SK-N-SH treated with all-trans-retinoic acid at 6 μM for 48 hours (cell line): ENCODE results near the gene STK11.

ENCODE experiments used
- ATAC-seq: fragments of 200-7000 bp; cut with Tn5 transposase; 3 replicates; pipeline ENCODE4 v1.9.1; 2020; ENCODE audit warnings: mild to moderate bottlenecking, moderate library complexity
- ARNTL ChIP-seq: fragments of 450-650 bp; formaldehyde crosslinking; IDR thresholded peaks from 2 replicates; pipeline ENCODE4 v1.5.0; 2020; ENCODE audit warnings: low read depth, mild to moderate bottlenecking, moderate library complexity, borderline replicate concordance
- BACH2 ChIP-seq: fragments of 250-450 bp; sonication (Bioruptor Pico); IDR thresholded peaks from 2 replicates; pipeline ENCODE4 v1.9.0; 2021; ENCODE audit warnings: mild to moderate bottlenecking, borderline replicate concordance
- ESRRG ChIP-seq: fragments of 250-450 bp; sonication (Bioruptor Pico); IDR thresholded peaks from 2 replicates; pipeline ENCODE4 v1.6.1; 2021; ENCODE audit warnings: mild to moderate bottlenecking
- ISL1 ChIP-seq: fragments of 250-450 bp; sonication (Bioruptor Pico); IDR thresholded peaks from 2 replicates; pipeline ENCODE4 v2.1.2; 2022; ENCODE audit warnings: mild to moderate bottlenecking, moderate library complexity
- PPARA ChIP-seq: fragments of 250-450 bp; sonication (Bioruptor Pico); IDR thresholded peaks from 2 replicates; pipeline ENCODE4 v1.5.0; 2020; ENCODE audit warnings: mild to moderate bottlenecking, borderline replicate concordance
- RARB ChIP-seq: fragments of 250-450 bp; sonication (Bioruptor Pico); IDR thresholded peaks from 2 replicates; pipeline ENCODE4 v1.8.0; 2021; ENCODE audit warnings: mild to moderate bottlenecking, moderate library complexity
- SNAI2 ChIP-seq: fragments of 250-450 bp; sonication (Bioruptor Pico); IDR thresholded peaks from 2 replicates; pipeline ENCODE4 v1.5.0; 2020; ENCODE audit warnings: mild to moderate bottlenecking, moderate library complexity
- TCF4 ChIP-seq: fragments of 250-450 bp; sonication (Bioruptor Pico); IDR thresholded peaks from 2 replicates; pipeline ENCODE4 v1.8.0; 2021; ENCODE audit warnings: mild to moderate bottlenecking, moderate library complexity, borderline replicate concordance
- ZC3H10 ChIP-seq: fragments of 250-450 bp; sonication (Bioruptor Pico); IDR thresholded peaks from 2 replicates; pipeline ENCODE4 v1.5.1; 2021; ENCODE audit warnings: mild to moderate bottlenecking, moderate library complexity
- ZFP3 ChIP-seq: fragments of 250-450 bp; sonication (Bioruptor Pico); IDR thresholded peaks from 2 replicates; pipeline ENCODE4 v1.5.0; 2020; ENCODE audit warnings: mild to moderate bottlenecking, moderate library complexity
- ZFP30 ChIP-seq: fragments of 450-650 bp; formaldehyde crosslinking; IDR thresholded peaks from 2 replicates; pipeline ENCODE4 v1.5.0; 2022; ENCODE audit warnings: mild to moderate bottlenecking, moderate library complexity
- ZNF565 ChIP-seq: fragments of 450-650 bp; formaldehyde crosslinking; conservative IDR thresholded peaks from 2 replicates; pipeline ENCODE4 v1.5.0; 2020; ENCODE audit warnings: low read depth, mild to moderate bottlenecking, moderate library complexity
- ZNF70 ChIP-seq: fragments of 450-650 bp; formaldehyde crosslinking; IDR thresholded peaks from 2 replicates; pipeline ENCODE4 v1.5.0; 2020; ENCODE audit warnings: mild to moderate bottlenecking, moderate library complexity
- ZNF8 ChIP-seq: fragments of 450-650 bp; formaldehyde crosslinking; IDR thresholded peaks from 2 replicates; pipeline ENCODE4 v1.5.0; 2020; ENCODE audit warnings: mild to moderate bottlenecking, moderate library complexity
- TF ChIP-seq, protein P1 (sequence below): fragments of 250-450 bp; sonication (Bioruptor Pico); IDR thresholded peaks from 2 replicates; pipeline ENCODE4 v1.8.0; 2021; ENCODE audit warnings: low read depth, mild to moderate bottlenecking, moderate library complexity, borderline replicate concordance
- TF ChIP-seq, protein P2 (sequence below): fragments of 250-450 bp; sonication (Bioruptor Pico); IDR thresholded peaks from 2 replicates; pipeline ENCODE4 v1.5.1; 2020; ENCODE audit warnings: low read depth, mild to moderate bottlenecking, moderate library complexity
- TF ChIP-seq, protein P3 (sequence below): fragments of 250-450 bp; sonication (Bioruptor Pico); IDR thresholded peaks from 2 replicates; pipeline ENCODE4 v1.5.1; 2021; ENCODE audit warnings: mild to moderate bottlenecking, moderate library complexity
- TF ChIP-seq, protein P4 (sequence below): fragments of 250-450 bp; sonication (Bioruptor Pico); IDR thresholded peaks from 2 replicates; pipeline ENCODE4 v1.5.0; 2020; ENCODE audit warnings: mild to moderate bottlenecking, moderate library complexity

The STK11 gene

DNA sequence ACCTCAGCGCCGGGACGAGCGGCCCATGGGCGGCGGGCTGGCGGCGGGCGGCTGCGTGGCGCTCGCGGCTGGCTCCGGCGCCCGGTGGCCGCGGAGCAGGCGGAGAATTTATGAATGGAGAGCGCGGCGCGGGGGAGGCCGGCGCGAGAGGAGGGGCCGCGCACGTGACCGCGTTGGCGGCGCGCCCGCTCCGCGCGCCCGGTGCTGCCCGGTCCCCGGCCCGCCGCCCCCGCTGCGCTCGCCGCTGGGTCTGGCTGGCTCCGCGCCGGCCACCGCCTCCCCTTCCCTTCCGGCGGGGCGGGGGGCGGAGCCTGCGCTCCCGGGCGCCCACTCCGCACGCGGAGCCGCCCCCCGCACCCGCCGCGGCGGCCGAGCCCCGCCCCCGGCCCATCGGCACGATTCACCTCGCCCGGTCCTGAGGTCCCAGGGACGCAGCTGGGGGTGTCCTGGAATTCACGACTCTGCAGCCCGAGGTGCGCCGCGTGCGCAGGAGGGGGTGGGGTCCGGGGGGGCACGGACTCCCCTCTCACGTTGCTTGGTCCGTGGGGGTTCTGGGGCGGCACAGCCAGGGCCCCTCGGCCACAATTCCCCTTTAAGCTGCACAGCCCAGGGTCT is 32.3 kb downstream of the STK11 start, which contains the start of gene CBARP:
CBARP (minus strand) TSS at position 252 of the 615 bp plus-strand sequence. CDS start 1,905 bp downstream, outside the sequence.
- ATAC-seq: no peak
- no peak for TF ChIP-seq ZNF70 (CRISPR knock-in tag)
- no peak for TF ChIP-seq ARNTL (CRISPR knock-in tag)
- TF ChIP-seq, protein P1, sequence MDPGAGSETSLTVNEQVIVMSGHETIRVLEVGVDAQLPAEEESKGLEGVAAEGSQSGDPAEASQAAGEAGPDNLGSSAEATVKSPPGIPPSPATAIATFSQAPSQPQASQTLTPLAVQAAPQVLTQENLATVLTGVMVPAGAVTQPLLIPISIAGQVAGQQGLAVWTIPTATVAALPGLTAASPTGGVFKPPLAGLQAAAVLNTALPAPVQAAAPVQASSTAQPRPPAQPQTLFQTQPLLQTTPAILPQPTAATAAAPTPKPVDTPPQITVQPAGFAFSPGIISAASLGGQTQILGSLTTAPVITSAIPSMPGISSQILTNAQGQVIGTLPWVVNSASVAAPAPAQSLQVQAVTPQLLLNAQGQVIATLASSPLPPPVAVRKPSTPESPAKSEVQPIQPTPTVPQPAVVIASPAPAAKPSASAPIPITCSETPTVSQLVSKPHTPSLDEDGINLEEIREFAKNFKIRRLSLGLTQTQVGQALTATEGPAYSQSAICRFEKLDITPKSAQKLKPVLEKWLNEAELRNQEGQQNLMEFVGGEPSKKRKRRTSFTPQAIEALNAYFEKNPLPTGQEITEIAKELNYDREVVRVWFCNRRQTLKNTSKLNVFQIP (CRISPR knock-in tag): no peak
- TF ChIP-seq ZNF565: no peak
- TF ChIP-seq ISL1 (CRISPR knock-in tag): no peak
- TF ChIP-seq TCF4: no peak
- TF ChIP-seq PPARA (CRISPR knock-in tag): no peak
- no peak for TF ChIP-seq ZFP30 (CRISPR knock-in tag)
- no peak for TF ChIP-seq ZNF8 (CRISPR knock-in tag)
- TF ChIP-seq RARB (CRISPR knock-in tag): no peak
- TF ChIP-seq SNAI2: no peak
- TF ChIP-seq, protein P2, sequence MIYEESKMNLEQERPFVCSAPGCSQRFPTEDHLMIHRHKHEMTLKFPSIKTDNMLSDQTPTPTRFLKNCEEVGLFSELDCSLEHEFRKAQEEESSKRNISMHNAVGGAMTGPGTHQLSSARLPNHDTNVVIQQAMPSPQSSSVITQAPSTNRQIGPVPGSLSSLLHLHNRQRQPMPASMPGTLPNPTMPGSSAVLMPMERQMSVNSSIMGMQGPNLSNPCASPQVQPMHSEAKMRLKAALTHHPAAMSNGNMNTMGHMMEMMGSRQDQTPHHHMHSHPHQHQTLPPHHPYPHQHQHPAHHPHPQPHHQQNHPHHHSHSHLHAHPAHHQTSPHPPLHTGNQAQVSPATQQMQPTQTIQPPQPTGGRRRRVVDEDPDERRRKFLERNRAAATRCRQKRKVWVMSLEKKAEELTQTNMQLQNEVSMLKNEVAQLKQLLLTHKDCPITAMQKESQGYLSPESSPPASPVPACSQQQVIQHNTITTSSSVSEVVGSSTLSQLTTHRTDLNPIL (CRISPR knock-in tag): no peak
- TF ChIP-seq, protein P3, sequence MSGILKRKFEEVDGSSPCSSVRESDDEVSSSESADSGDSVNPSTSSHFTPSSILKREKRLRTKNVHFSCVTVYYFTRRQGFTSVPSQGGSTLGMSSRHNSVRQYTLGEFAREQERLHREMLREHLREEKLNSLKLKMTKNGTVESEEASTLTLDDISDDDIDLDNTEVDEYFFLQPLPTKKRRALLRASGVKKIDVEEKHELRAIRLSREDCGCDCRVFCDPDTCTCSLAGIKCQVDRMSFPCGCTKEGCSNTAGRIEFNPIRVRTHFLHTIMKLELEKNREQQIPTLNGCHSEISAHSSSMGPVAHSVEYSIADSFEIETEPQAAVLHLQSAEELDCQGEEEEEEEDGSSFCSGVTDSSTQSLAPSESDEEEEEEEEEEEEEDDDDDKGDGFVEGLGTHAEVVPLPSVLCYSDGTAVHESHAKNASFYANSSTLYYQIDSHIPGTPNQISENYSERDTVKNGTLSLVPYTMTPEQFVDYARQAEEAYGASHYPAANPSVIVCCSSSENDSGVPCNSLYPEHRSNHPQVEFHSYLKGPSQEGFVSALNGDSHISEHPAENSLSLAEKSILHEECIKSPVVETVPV: no peak
- no peak for TF ChIP-seq BACH2 (CRISPR knock-in tag)
- no peak for TF ChIP-seq ESRRG (CRISPR knock-in tag)
- no peak for TF ChIP-seq ZC3H10 (CRISPR knock-in tag)
- TF ChIP-seq, protein P4, sequence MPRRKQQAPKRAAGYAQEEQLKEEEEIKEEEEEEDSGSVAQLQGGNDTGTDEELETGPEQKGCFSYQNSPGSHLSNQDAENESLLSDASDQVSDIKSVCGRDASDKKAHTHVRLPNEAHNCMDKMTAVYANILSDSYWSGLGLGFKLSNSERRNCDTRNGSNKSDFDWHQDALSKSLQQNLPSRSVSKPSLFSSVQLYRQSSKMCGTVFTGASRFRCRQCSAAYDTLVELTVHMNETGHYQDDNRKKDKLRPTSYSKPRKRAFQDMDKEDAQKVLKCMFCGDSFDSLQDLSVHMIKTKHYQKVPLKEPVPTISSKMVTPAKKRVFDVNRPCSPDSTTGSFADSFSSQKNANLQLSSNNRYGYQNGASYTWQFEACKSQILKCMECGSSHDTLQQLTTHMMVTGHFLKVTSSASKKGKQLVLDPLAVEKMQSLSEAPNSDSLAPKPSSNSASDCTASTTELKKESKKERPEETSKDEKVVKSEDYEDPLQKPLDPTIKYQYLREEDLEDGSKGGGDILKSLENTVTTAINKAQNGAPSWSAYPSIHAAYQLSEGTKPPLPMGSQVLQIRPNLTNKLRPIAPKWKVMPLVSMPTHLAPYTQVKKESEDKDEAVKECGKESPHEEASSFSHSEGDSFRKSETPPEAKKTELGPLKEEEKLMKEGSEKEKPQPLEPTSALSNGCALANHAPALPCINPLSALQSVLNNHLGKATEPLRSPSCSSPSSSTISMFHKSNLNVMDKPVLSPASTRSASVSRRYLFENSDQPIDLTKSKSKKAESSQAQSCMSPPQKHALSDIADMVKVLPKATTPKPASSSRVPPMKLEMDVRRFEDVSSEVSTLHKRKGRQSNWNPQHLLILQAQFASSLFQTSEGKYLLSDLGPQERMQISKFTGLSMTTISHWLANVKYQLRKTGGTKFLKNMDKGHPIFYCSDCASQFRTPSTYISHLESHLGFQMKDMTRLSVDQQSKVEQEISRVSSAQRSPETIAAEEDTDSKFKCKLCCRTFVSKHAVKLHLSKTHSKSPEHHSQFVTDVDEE (CRISPR knock-in tag): no peak

DNA sequence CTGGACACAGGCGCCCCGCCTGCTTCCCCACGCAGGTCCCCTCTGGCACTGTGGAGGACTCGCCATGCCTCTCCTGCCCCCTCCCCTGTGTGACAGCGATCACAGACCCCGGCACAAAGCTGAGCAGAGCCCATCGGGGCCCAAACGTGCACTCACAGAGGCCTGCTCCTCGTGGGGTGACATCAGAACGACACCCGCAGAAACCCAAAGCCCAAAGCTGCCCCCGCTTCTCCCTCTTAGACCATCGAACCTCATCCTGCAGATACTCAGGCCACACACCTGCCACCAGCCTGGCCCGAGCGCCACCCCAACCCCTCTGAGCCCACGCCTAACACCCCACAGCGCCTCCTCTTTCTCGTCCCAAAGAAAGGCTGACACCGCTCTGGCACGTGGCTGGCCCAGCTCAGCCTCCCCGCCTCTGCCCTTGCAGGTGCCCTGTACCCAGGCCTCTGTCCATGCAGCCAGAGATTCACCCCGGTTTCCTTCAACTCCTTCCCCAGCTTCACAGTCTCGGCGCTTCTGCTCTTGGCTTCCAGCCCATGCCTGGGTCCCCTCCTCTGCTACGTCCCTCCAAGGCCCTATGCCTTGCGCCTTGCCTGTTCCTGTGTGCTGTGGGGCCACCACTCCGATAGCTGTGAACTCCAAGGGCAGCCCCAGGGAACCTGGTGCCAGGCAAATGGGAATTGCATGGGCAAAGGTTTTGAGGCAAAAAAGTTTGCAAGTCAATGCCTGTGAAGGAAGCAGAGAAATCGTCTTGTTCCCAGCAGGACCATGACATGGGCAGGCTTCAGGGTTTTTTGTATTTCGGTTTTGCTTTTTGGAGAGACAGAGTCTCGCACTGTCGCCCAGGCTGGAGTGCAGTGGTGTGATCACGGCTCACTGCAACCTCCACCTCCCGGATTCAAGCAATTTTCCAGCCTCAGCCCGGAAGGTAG is 33.1 kb downstream of the STK11 start:
- ATAC-seq: no peak
- TF ChIP-seq ZNF565: no peak
- TF ChIP-seq SNAI2: no peak
- no peak for TF ChIP-seq ZNF70 (CRISPR knock-in tag)
- TF ChIP-seq, protein P1 (CRISPR knock-in tag): no peak
- TF ChIP-seq, protein P3: no peak

DNA sequence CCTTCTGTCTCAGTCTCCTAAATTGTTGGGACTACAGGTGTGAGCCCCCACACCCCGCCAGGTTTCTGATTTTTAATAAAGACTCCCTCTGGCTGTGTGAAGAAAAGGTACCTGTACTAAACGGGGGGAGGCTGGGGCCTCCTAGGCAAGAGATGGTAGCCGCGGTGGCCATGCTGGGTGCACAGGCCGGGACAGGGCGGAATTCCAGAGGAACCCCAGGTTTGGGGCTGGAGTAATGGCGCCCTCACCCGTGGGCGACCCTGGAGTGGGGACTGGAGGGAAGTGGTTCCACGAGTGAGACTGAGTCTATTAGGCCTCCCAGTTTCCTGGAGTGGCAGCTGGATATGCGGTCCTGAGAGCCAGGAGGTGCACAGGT is 33.8 kb downstream of the STK11 start:
- no peak for ATAC-seq
- TF ChIP-seq PPARA (CRISPR knock-in tag) (no peak), RARB (CRISPR knock-in tag) (no peak), ZFP3 (CRISPR knock-in tag) (no peak)
- TF ChIP-seq, protein P2 (CRISPR knock-in tag): no peak
- TF ChIP-seq, protein P1 (CRISPR knock-in tag): no peak
- TF ChIP-seq, protein P3: no peak
